Hematopoietic multipotent progenitor cell treated with erythropoietin and hydrocortisone succinate and interleukin-3 and kit ligand, for 6 days (in vitro differentiated cells): ENCODE data around the gene HTRA1.

Experiments
- DNase-seq: peaks from one replicate; pipeline ENCODE4 v3.0.0-alpha.2; 2015

Gene HTRA1

GRCh38 chr10:122497241-122497640, 35.9 kb downstream of the HTRA1 start:
- no peak for DNase-seq

DNA sequence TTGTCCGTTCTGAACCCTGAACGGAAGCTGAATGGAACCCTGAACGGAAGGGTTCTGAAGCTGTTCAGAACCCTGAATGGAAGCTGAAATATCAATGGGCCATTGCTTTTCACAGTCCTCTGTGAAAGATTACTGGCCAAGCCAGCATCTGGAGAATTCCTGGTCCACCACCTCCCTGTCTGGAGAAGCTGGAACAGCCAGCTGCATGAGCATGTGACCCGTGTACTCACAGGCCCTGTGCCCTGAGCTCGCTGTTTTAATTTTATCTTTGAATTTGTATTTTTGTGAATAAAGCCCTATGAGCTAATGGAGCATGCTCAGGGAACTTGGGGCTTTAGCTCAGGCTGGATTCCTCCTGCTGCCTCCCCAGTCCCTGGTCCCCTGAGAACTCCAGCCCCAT, 37.2 kb downstream of the HTRA1 start:
- DNase-seq, result no peak

GRCh38 chr10:122499012-122499411, 37.7 kb downstream of the HTRA1 start:
- no peak for DNase-seq

DNA sequence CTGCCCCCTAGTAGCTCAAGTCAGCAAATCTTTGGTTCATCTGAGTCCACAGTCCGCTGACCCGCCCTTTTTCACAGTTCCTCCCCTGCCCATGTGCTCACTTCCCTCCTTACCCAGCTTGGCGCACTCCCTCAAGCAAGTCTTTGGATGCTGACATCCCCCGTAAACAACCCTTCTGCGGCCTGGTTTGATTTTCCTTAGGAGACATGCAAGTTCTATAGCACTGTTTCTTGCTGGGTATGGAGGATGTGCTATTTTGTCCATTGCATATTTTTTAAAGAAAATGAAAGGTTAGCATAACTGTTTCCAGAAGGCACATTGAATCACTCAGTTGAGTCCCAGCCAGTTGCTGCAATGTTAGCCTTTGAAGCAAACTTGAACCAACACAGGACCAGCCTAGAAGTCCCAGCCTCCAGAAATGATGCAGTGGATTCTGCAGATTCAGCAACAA, 38.2 kb downstream of the HTRA1 start:
- DNase-seq, result no peak

DNA sequence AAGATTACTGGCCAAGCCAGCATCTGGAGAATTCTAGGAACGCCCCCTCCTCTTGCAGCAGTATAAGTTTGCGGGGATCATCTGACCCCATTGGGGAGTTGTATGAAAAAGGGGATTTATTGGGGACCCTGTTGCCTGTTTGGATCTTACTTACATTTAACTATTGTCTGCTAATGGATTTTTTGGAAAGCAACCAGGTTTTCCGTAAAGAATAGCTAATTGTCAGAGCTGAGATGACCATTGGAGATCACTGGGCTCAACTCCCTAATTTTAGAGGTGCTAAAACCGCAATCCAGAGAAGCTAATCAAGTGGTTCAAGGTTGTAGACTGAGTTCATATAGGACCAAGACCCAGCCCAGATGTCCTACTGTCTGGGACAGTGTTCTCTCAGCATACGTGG, 38.8 kb downstream of the HTRA1 start:
- DNase-seq, result no peak

DNA sequence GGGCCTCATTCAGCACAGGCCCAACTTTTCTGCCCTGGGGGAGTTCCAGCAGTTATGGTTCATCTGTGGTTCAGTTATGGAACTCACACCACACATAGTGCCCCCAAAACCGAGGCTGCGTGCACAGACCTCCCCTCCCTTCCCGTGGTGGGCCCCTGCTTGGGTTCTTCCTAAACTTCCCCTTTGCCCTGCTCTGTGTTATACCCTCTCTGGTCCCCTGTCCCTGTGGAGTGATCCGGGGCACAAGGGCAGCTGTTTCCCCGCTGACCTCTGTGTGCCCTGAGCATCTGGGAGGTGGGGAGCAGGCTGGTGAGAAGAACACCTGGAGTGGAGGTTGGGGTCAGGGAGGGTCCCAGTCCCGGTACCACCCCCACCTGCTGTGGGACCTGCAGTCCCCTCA, 39.4 kb downstream of the HTRA1 start:
- DNase-seq, result no peak

DNA sequence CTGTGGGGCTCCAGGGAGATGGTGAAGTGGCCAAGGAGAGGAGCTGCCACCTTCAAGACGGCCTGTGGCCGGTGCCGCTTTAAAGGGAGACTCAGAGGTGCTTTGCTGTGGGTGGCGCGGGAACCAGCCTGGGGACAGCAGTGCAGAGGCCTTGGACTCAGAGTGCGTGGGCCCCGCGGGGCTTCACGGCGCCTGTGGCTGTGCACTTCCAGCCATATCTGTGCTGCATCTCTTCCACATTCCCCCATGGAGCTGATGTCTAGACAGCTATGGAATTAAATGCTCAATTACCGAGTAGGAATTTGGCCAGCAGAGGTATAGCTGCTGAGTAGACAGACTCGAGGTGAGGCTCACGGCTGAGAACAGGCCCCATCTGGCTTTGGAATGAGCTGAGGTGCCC, 41.7 kb downstream of the HTRA1 start:
- no peak for DNase-seq

GRCh38 chr10:122503886-122504609, 42.7 kb downstream of the HTRA1 start:
- no peak for DNase-seq

- DNase-seq, result no peak
These were observed 43.2 kb downstream of the HTRA1 start for GRCh38 chr10:122504610-122504950.

- no peak for DNase-seq
These were observed 43.7 kb downstream of the HTRA1 start for GRCh38 chr10:122505011-122505410.

- no peak for DNase-seq
These were observed 44.7 kb downstream of the HTRA1 start for GRCh38 chr10:122505885-122506645.

DNA sequence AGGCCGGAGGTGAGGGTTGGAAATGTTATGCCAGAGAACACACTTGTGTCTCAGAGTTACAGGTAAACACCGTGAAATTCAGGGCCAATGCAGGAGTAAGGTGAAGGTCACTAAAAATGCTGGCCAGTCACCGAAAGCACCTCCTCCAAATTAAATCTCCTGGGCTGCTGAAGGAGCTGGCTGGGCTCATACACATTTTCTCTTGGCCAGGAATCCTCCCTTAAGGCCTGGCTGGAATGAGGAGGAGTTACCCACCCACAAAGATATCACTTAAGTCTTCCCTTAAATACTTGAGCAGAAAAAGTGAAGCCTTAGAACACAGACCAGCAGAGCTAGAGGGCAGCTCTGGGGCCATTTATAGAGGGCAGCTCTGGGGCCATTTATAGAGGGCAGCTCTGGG, 46.3 kb downstream of the HTRA1 start:
- DNase-seq, result no peak

GRCh38 chr10:122508021-122508420, 46.7 kb downstream of the HTRA1 start:
- no peak for DNase-seq

DNA sequence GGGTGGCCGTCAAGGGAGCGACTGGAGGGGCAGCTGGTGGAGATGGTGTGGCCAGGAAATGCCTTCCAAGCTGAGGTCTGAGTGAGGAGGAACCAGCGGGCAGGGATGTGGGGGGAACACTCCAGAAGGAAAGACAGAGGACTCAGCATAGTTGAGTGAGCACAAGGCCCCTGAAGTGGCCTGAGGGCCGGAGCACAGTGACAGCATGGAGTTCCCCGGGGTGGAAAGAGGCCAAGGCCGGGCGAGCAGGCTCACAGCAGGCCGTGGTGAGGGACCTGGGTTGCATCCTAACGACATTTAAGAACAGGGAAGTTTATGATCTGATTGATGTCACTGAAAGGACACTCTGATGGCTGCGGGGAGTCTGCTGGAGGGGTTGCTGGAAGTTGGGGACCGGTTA, 48.0 kb downstream of the HTRA1 start:
- no peak for DNase-seq

- DNase-seq, result no peak
These were observed 49.0 kb downstream of the HTRA1 start for GRCh38 chr10:122510326-122510725.

DNA sequence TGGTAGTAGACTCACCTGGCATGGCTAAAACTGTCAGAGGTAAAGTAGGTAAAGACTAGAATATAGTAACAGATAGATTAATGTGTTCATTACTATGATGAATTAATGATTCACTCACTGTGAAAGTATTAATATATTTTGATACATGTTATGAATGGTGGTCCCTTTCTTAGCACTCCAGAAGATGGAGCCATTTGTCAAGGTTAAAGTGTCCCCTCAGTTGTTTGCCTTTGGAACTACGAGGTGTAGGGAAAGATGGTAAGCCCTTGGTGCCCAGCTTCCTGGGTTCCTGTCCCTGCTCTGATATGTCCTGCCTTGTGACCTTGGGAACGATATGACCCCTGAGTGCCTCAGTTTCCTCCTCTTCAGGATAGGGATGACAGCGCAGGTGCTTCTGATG, 49.4 kb downstream of the HTRA1 start:
- peak; percentile 36 for DNase-seq

GRCh38 chr10:122513053-122513452, 51.7 kb downstream of the HTRA1 start:
- peak; percentile 32 for DNase-seq

GRCh38 chr10:122514045-122514840, 52.9 kb downstream of the HTRA1 start:
- DNase-seq, result no peak

- DNase-seq, result no peak
These were observed 53.7 kb downstream of the HTRA1 start for GRCh38 chr10:122515022-122515424.

DNA sequence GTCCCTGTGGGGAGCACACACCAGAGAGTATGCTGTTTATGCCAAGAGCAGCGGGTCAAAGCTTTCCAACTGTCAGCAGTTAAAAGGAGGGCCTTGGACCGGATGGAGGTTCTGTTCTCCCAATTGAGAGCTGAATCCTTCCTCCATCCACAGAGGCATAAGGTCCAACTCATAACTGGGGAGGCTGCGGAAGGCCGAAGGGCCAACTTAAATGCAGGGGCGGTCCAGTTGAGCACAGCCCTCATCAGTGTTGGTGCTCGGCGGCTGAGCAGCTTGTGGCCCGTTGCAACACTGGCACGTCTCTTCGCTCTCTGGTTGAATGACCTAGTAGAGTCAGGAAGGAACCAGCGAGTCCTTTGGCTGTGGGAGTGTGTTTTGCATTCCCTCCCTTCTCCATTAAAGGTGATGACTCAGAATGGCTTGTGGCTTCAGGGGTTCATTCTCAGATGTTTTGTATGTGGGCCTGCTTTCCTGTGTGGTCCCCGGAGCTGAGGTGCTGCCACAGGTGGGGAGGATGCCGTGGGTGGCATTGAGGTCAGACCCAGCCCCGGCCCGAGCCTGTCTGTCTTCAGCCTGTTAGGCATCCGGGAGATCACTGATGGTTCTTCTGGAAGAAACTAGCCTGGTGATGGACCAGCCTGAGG, 54.4 kb downstream of the HTRA1 start:
- DNase-seq, result no peak

DNA sequence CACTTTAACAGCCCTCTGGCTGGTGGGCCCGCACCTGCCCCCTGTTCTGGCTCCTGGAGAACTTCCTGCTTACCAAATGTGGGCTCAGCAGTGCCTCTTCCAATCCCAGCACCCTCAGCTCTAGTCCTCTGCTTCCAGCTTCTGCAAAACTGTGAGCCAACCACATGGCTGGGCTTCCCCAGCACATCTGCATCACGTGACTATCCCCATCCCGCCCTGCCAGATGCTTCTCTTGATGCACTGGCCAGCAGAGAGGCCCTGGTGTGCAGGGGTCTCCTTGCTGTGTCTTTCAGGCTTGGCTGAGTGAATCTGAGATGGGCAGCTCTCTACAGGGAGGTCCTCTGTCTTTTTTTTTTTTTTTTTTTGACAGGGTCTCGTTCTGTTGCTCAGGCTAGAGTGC, 55.4 kb downstream of the HTRA1 start:
- no peak for DNase-seq

DNA sequence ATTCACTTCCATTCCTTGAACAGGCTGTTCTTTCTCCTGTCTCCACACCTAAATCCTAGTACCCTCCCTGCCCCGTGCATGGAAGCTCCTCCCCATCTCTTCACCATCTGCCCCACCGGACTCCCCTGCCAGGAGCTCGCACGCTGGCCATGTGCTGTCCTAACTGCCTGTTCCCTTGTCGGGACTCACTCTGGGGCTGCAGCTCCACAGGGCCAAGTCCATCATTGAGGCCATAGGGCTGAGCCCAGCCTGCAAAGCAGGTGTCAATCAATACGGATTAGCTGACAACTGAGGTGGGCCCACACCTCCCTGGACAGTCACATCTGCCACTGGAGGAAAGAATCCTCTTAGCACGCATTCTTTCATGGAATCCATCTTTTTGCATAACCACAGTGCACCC, 57.8 kb downstream of the HTRA1 start:
- no peak for DNase-seq

DNA sequence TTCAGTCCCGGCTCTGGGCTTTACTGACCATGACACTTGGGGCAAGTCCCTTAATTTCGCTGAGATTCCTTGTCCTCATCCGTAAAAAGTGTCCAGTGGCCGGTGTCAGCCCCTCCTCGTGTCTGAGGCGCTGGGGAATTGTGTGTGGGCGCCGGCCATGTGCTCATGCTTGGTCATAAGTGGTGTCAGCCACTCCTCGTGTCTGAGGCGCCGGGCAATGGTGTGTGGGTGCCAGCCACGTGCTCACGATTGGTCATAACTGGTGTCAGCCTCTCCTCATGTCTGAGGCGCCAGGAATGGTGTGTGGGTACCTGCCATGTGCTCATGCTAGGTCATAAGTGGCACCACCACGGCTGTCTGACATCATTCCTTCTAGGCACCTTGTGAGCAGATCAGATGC, 58.5 kb downstream of the HTRA1 start:
- no peak for DNase-seq
